Tibial artery (tissue), 4 donors: ENCODE data around the gene SACS.
"Not testable (repeated sequence)": the region's sequence is repeated elsewhere in the genome, so short reads cannot be mapped to it uniquely, and the experiment has no call there.

ENCODE experiments used
- DNase-seq, 2 donors: peaks; one replicate each; pipeline ENCODE4 v3.0.0-alpha.2; 2019
- H3K27ac ChIP-seq, 2 donors: fragments of 200-600 bp; sonication (generic) in 1 of 2; 1 replicate in 1 of 2; 2 replicates in 1 of 2; pipeline ENCODE4 v1.5.1; 2018 to 2019; ENCODE audit warnings: mild to moderate bottlenecking in 1 of 2
- H3K27me3 ChIP-seq, 2 donors: fragments of 200-600 bp; sonication (generic) in 1 of 2; one replicate each; pipeline versions ENCODE4 v1.5.1 to v1.6.0; 2016 to 2019
- H3K36me3 ChIP-seq, 3 donors: fragments of 200-600 bp; sonication (generic) in 2 of 3; one replicate each; pipeline ENCODE4 v1.5.1; 2016 to 2019; ENCODE audit warnings: mild to moderate bottlenecking in 2 of 3
- H3K4me1 ChIP-seq, 4 donors: fragments of 200-600 bp; sonication (generic) in 2 of 4; 1 replicate in 3 of 4; 2 replicates in 1 of 4; pipeline ENCODE4 v1.5.1; 2016 to 2019
- H3K4me3 ChIP-seq, 2 donors: fragments of 200-600 bp; sonication (generic) in 1 of 2; 1 replicate in 1 of 2; 2 replicates in 1 of 2; pipeline ENCODE4 v1.5.1; 2018 to 2019; ENCODE audit warnings: mild to moderate bottlenecking in 2 of 2
- H3K9me3 ChIP-seq, 3 donors: fragments of 200-600 bp; sonication (generic) in 1 of 3; one replicate each; pipeline ENCODE4 v1.5.1; 2016 to 2019
- intact Hi-C: fragments of 100-400 bp; cut with DNase I; formaldehyde crosslinking; loops from one replicate; pipeline ENCODE4 v1.15.0; 2023; ENCODE audit warnings: low total_unique reads
- TF ChIP-seq, protein P1 (sequence below), 2 experiments: fragments of 200-600 bp in 1 of 2; fragments of 450-650 bp in 1 of 2; IDR thresholded peaks; one replicate each; pipeline ENCODE4 v1.5.1; 2017 to 2019; ENCODE audit warnings: antibody characterized with exemption in 2 of 2, mild to moderate bottlenecking in 1 of 2, moderate library complexity in 1 of 2

The SACS gene

DNA sequence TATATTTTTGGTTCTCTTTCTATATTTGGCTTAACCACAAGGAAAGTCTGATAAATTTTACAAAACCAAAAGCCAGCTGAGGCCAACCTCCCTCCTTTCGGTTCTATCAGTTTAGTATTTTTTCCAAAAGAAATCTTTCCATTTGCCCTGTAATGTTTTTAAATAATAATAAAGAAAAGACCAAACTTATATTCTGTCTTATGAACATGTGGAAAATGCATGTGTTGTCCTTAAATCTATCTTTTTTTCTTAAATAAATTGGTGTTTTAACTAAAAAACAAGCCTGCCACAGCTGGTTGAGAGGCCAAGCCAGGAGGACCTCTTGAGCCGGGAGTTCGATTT is 113.6 kb downstream of the SACS start:
- intact Hi-C loops, result no loop called here
- Histone ChIP-seq H3K36me3 (no peaks in the 10 kb centered on the region), H3K4me1 (peaks cover 0 to 40% (median 15%) of the 10 kb centered on the region in 4 donors), H3K27me3 (no peaks in the 10 kb centered on the region), H3K4me3 (no peak overlapping the region), H3K9me3 (no peaks in the 10 kb centered on the region), H3K27ac (peak overlapping the region; percentile 68 to 70)
- no peak for DNase-seq
- TF ChIP-seq, protein P1, sequence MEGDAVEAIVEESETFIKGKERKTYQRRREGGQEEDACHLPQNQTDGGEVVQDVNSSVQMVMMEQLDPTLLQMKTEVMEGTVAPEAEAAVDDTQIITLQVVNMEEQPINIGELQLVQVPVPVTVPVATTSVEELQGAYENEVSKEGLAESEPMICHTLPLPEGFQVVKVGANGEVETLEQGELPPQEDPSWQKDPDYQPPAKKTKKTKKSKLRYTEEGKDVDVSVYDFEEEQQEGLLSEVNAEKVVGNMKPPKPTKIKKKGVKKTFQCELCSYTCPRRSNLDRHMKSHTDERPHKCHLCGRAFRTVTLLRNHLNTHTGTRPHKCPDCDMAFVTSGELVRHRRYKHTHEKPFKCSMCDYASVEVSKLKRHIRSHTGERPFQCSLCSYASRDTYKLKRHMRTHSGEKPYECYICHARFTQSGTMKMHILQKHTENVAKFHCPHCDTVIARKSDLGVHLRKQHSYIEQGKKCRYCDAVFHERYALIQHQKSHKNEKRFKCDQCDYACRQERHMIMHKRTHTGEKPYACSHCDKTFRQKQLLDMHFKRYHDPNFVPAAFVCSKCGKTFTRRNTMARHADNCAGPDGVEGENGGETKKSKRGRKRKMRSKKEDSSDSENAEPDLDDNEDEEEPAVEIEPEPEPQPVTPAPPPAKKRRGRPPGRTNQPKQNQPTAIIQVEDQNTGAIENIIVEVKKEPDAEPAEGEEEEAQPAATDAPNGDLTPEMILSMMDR (IDR thresholded peaks at IDR 0.05), result peak in 1 of 2 experiments; percentile 1

DNA sequence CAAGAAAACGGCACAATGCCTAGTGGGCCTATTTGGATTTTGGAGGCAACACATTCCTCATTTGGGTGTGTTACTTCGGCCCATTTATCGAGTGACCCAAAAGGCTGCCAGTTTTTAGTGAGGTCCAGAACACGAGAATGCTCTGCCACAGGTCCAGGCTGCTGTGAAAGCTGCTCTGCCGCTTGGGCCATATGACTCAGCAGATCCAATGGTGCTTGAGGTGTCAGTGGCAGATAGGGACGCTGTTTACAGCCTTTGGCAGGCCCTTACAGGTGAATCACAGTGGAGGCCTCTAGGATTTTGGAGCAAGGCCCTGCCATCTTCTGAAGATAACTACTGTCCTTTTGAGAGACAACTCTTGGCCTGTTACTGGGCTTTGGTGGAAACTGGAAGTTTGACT is 118.7 kb downstream of the SACS start:
- H3K4me1 ChIP-seq, DNase-seq, H3K4me3 ChIP-seq, intact Hi-C loops, H3K27ac ChIP-seq, H3K36me3 ChIP-seq, H3K27me3 ChIP-seq, H3K9me3 ChIP-seq: not testable (repeated sequence)

DNA sequence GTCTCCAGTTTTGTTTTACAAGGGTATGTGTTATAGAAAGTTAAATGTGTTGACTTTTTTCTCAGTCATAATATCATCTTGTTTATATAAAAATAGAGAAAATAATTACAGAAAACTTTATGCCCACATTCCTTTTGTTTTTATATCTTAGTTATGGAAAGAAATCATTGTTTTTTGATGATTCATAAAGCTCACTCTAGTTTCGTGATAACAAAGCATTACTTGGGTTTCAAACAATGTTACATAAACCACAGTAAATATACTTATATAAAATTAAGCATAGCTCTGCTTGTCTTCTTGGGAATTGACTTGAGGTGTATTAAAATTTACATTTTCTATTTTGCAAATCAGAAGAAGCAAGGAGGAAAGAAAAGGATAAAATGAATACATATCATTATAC is 140.9 kb downstream of the SACS start:
- Histone ChIP-seq H3K9me3 (no peaks in the 10 kb centered on the region), H3K36me3 (no peaks in the 10 kb centered on the region), H3K27me3 (no peaks in the 10 kb centered on the region), H3K4me1 (peaks cover 0 to 26% (median 5%) of the 10 kb centered on the region in 4 donors), H3K4me3 (no peak overlapping the region), H3K27ac (no peak overlapping the region)
- no peak for DNase-seq
- intact Hi-C loops, result no loop called here
- TF ChIP-seq, protein P1 (IDR thresholded peaks at IDR 0.05), result no peak

DNA sequence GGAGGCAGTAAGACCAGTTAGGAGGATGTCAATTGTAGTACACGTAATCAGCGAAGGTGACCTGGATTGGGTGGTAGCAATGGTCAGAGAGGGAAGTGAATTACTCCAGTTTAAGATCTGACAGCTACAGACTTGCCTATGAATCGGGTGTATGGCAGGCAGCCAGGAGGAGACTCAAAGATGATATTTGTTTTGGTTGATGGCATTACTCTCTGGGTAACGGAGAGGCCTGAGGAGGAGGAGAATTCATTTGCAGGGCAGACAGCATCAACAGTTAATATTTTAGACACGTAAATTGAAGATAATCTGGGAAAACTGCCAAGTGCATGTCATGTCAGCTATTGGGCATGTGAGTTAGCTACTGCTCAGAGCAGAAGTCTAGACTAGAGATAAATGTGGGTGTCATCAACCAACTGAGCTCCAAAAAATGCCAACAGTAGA is 143.6 kb downstream of the SACS start:
- Histone ChIP-seq H3K4me3 (no peak overlapping the region), H3K4me1 (peaks cover 0 to 26% (median 5%) of the 10 kb centered on the region in 4 donors), H3K27me3 (no peaks in the 10 kb centered on the region), H3K9me3 (no peaks in the 10 kb centered on the region), H3K27ac (no peak overlapping the region), H3K36me3 (no peaks in the 10 kb centered on the region)
- DNase-seq, result no peak
- intact Hi-C loops, result no loop called here
- TF ChIP-seq, protein P1 (IDR thresholded peaks at IDR 0.05), result no peak

DNA sequence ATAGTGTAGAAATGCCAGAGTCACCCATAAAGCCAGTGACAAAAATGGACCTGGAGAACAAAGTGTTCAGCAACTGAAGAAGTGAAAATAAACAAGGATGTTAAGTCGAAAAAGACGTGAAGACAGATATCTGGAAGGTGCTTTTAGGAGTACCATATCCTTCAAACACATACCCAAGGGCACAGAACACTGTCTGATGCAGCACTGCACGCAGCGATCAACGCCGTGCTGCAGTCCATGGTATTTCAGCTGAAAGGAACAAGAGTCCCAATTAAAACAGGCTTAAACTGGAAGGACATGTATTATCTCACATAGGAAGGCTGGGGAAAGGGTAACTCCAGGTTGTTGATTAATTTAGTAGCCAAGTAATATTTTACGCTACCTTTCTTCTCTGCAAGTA is 144.5 kb downstream of the SACS start:
- H3K36me3 ChIP-seq, result no peaks in the 10 kb centered on the region
- TF ChIP-seq, protein P1 (IDR thresholded peaks at IDR 0.05), result no peak
- no peak for DNase-seq

DNA sequence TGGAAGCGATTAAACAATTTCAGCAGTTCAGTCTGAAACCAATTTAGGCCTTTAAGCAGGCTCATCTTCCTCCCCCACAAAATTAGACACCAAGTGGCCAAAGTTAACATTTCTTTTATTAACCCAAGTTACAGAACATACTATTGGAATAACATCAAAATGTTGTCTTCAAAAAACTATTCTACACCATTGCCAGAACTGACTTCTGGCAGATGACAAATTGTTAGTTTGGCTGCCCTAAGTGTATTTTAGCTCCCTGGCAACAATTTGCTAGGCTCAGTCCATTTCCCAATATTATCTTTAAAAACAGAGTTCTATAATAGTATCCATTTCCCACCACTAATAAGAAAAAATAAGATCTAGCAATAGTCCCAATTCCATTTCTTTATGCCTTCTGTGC is 144.9 kb downstream of the SACS start:
- no peak overlapping the region for H3K4me3 ChIP-seq
- TF ChIP-seq, protein P1 (IDR thresholded peaks at IDR 0.05), result no peak
- H3K9me3 ChIP-seq, result no peaks in the 10 kb centered on the region
- peak overlapping the region; percentile 1 to 8 for H3K27ac ChIP-seq
- H3K36me3 ChIP-seq, result no peaks in the 10 kb centered on the region
- H3K27me3 ChIP-seq, result no peaks in the 10 kb centered on the region
- peaks cover 0 to 26% (median 5%) of the 10 kb centered on the region in 4 donors for H3K4me1 ChIP-seq
- DNase-seq, result no peak
- intact Hi-C loops, result no loop called here

More for the DNA sequence above, 144.5 kb downstream of the SACS start:
- Histone ChIP-seq H3K4me3 (no peak overlapping the region), H3K27ac (peak overlapping the region; percentile 1 to 8), H3K4me1 (peaks cover 0 to 26% (median 5%) of the 10 kb centered on the region in 4 donors), H3K27me3 (no peaks in the 10 kb centered on the region), H3K9me3 (no peaks in the 10 kb centered on the region)
- intact Hi-C loops, result no loop called here
